Central memory CD4-positive, alpha-beta T cell (primary cell): Measurements from ENCODE around the gene CALCR.
"Not testable (repeated sequence)": the region's sequence is repeated elsewhere in the genome, so short reads cannot be mapped to it uniquely, and the experiment has no call there.

Experiments
- DNase-seq: peaks from one replicate; pipeline ENCODE4 v3.0.0; 2022
- total RNA-seq, 3 experiments: gene quantifications; one replicate each; lab custom pipeline; 2026; lab: John Stamatoyannopoulos, UW

The CALCR gene
- 0 reads per million in 3 experiments for total RNA-seq

- DNase-seq: no peak
These were observed at the start of gene CALCR for GRCh38 chr7:93574646-93575554. Gene CALCR (minus strand): TSS chr7:93574724. CDS start chr7:93486981, 87,743 bp downstream.

- no peak for DNase-seq
These were observed 49.3 kb upstream of the CALCR start for GRCh38 chr7:93623816-93624215.

- DNase-seq: no peak
These were observed 47.8 kb upstream of the CALCR start for GRCh38 chr7:93622036-93623033.

- no peak for DNase-seq
These were observed 46.3 kb upstream of the CALCR start for GRCh38 chr7:93620864-93621263.

- no peak for DNase-seq
These were observed 45.5 kb upstream of the CALCR start for GRCh38 chr7:93620057-93620456.

GRCh38 chr7:93601363-93601762, 26.8 kb upstream of the CALCR start:
- DNase-seq: no peak

- DNase-seq: no peak
These were observed 19.7 kb upstream of the CALCR start for GRCh38 chr7:93594250-93594649.

- DNase-seq: no peak
These were observed 18.2 kb upstream of the CALCR start for GRCh38 chr7:93592588-93593266.

- not testable (repeated sequence) for DNase-seq
These were observed 16.9 kb upstream of the CALCR start for GRCh38 chr7:93591224-93592050.

- DNase-seq: not testable (repeated sequence)
These were observed 11.9 kb upstream of the CALCR start for GRCh38 chr7:93586479-93586865.

- not testable (repeated sequence) for DNase-seq
These were observed 11.4 kb upstream of the CALCR start for GRCh38 chr7:93585694-93586478.

- no peak for DNase-seq
These were observed 4.9 kb upstream of the CALCR start for GRCh38 chr7:93579431-93579830.

- DNase-seq: no peak
These were observed 4.2 kb upstream of the CALCR start for GRCh38 chr7:93578762-93579161.

GRCh38 chr7:93575555-93576399, 1.3 kb upstream of the CALCR start:
- no peak for DNase-seq

- DNase-seq: no peak
These were observed 267 bp downstream of the CALCR start for GRCh38 chr7:93574269-93574645.

GRCh38 chr7:93569189-93569588, 5.3 kb downstream of the CALCR start:
- DNase-seq: no peak

GRCh38 chr7:93566876-93567275, 7.6 kb downstream of the CALCR start:
- DNase-seq: no peak

GRCh38 chr7:93563584-93563983, 10.9 kb downstream of the CALCR start:
- no peak for DNase-seq

- DNase-seq: no peak
These were observed 11.6 kb downstream of the CALCR start for GRCh38 chr7:93562936-93563335.

GRCh38 chr7:93562106-93562505, 12.4 kb downstream of the CALCR start:
- no peak for DNase-seq
